Gastroesophageal sphincter (tissue), 3 donors: ENCODE measurements around the gene ARSI.

ENCODE experiments used
- CTCF ChIP-seq, 4 experiments: fragments of 200-600 bp in 2 of 4; fragments of 450-650 bp in 2 of 4; sonication (generic) in 1 of 4; IDR thresholded peaks; one replicate each; pipeline ENCODE4 v1.5.1; 2017 to 2019; ENCODE audit warnings: antibody characterized with exemption in 4 of 4, mild to moderate bottlenecking in 2 of 4, moderate library complexity in 2 of 4
- POLR2AphosphoS5 ChIP-seq: sonication (generic); formaldehyde crosslinking; IDR thresholded peaks from one replicate; pipeline ENCODE4 v1.6.1; 2017; ENCODE audit warnings: antibody characterized with exemption

- TF ChIP-seq CTCF (IDR thresholded peaks at IDR 0.05) (no peak), POLR2AphosphoS5 (no peak)
Measured at GRCh38 chr5:150318613-150319483, 16.1 kb upstream of the ARSI start.
